HG02571 (cell line): Measurements from ENCODE around the gene MYOF.

ENCODE experiments used
- ATAC-seq: cut with Tn5 transposase; IDR thresholded peaks from one replicate; pipeline ENCODE4 v1.9.1; 2021; ENCODE audit warnings: mild to moderate bottlenecking, moderate library complexity; ENCODE audit not compliant: unreplicated experiment

The MYOF gene

GRCh38 chr10:93482145-93482834, at the start of gene MYOF:
Gene MYOF (minus strand): TSS chr10:93482334. CDS start chr10:93482194, 140 bp downstream.
- no peak for ATAC-seq

GRCh38 chr10:93518531-93518930, 36.4 kb upstream of the MYOF start:
- ATAC-seq, result no peak

- ATAC-seq, result no peak
These were observed 33.9 kb upstream of the MYOF start for GRCh38 chr10:93516006-93516380.

GRCh38 chr10:93515071-93516005, 33.2 kb upstream of the MYOF start:
- ATAC-seq, result no peak

- ATAC-seq, result no peak
These were observed 32.4 kb upstream of the MYOF start for GRCh38 chr10:93514521-93514920.

GRCh38 chr10:93513091-93513490, 31.0 kb upstream of the MYOF start:
- ATAC-seq, result no peak

- no peak for ATAC-seq
These were observed 30.4 kb upstream of the MYOF start for GRCh38 chr10:93512565-93512964.

- ATAC-seq, result no peak
These were observed 27.7 kb upstream of the MYOF start for GRCh38 chr10:93509816-93510215.

GRCh38 chr10:93505075-93505474, 22.9 kb upstream of the MYOF start:
- ATAC-seq, result no peak

GRCh38 chr10:93503075-93503474, 20.9 kb upstream of the MYOF start:
- peak; percentile 93 for ATAC-seq

- ATAC-seq, result no peak
These were observed 19.5 kb upstream of the MYOF start for GRCh38 chr10:93501650-93502049.

GRCh38 chr10:93498166-93498565, 16.0 kb upstream of the MYOF start:
- no peak for ATAC-seq

GRCh38 chr10:93496322-93497041, 14.3 kb upstream of the MYOF start, which contains the start of gene CEP55:
Gene CEP55 (plus strand): TSS chr10:93496612. CDS start chr10:93500052, 3,440 bp downstream.
- peak; percentile 99 for ATAC-seq

- ATAC-seq, result peak; percentile 17
These were observed 13.7 kb upstream of the MYOF start for GRCh38 chr10:93495654-93496321.

GRCh38 chr10:93494494-93494893, 12.4 kb upstream of the MYOF start:
- ATAC-seq, result no peak

GRCh38 chr10:93493162-93493561, 11.0 kb upstream of the MYOF start:
- no peak for ATAC-seq

- no peak for ATAC-seq
These were observed 9.5 kb upstream of the MYOF start for GRCh38 chr10:93491602-93492121.

GRCh38 chr10:93488956-93489528, 6.9 kb upstream of the MYOF start:
- no peak for ATAC-seq

GRCh38 chr10:93485690-93486089, 3.6 kb upstream of the MYOF start:
- ATAC-seq, result no peak

- no peak for ATAC-seq
These were observed 443 bp downstream of the MYOF start for GRCh38 chr10:93481637-93482144.
